ENCODE measurements around the gene MTERF1. TPM values are rescaled to one million over a fixed set of nuclear protein-coding genes. Genes with fewer than 3 reads are reported as not detected.

The MTERF1 gene
- total RNA-seq, 1 experiment from 2014 or later, result 19.8 TPM

DNA sequence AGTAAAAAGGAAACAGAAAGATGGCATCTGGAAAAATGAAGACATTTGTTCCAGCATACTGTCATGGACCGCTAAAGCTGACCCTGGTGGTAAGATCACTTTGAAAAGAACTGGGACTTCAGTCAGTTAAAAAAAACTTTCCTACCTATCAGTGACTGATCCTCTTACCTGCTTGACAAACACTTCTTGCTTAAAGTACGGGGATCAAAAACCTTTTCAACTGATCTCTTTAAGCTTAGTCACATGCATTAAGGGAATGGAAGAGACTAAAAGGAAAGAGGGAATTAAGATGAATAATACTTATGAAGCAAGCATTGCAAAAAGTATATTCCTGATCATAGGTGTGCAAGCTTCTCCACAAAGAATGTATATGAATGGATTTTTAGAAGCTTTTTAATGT is 42.1 kb downstream of the MTERF1 start:
- Histone ChIP-seq H3K4me1 (ENCODE audit: insufficient read depth, low read length) (no peaks in the 10 kb centered on the region), H3K18ac (ENCODE audit: insufficient read length, low read depth, low read length) (no peak overlapping the region), H3K79me1 (ENCODE audit: insufficient read depth, low read depth, low read length, poor library complexity, severe bottlenecking) (no peaks in the 10 kb centered on the region), H2AK5ac (ENCODE audit: insufficient read length, low read length) (no peak overlapping the region), H3K9ac (ENCODE audit: extremely low read depth, insufficient read length, low read length) (no peak overlapping the region), H2BK20ac (ENCODE audit: low read depth, low read length, poor library complexity, severe bottlenecking) (no peak overlapping the region), H2BK12ac (ENCODE audit: insufficient read length, low read depth, low read length) (no peak overlapping the region), H3K9me3 (ENCODE audit: control insufficient read depth, low read depth, low read length) (no peaks in the 10 kb centered on the region), H4K5ac (ENCODE audit: insufficient read length, low read depth, low read length) (no peak overlapping the region), H3K23me2 (ENCODE audit: insufficient read length, low read depth, low read length, poor library complexity, severe bottlenecking) (no peaks in the 10 kb centered on the region), H3K4ac (ENCODE audit: low read depth, low read length) (no peak overlapping the region), H3K27me3 (ENCODE audit: insufficient read depth, low read length) (no peaks in the 10 kb centered on the region), H3K14ac (ENCODE audit: insufficient read depth, low read length) (no peak overlapping the region), H3T11ph (ENCODE audit: low read length) (no peak overlapping the region), H3K4me2 (ENCODE audit: insufficient read depth, insufficient read length, low read length) (no peak overlapping the region), H2BK5ac (ENCODE audit: insufficient read length, low read length) (no peak overlapping the region), H2BK120ac (ENCODE audit: low read depth, low read length, poor library complexity, severe bottlenecking) (no peak overlapping the region), H3K27ac (ENCODE audit: insufficient read length, low read depth, low read length) (no peak overlapping the region), H2BK15ac (ENCODE audit: low read depth, low read length) (no peak overlapping the region), H3K79me2 (ENCODE audit: insufficient read depth, low read length) (no peaks in the 10 kb centered on the region), H4K20me1 (ENCODE audit: control insufficient read depth, insufficient read depth, insufficient read length) (no peaks in the 10 kb centered on the region), H3K56ac (ENCODE audit: insufficient read length, low read depth, low read length) (no peak overlapping the region), H4K91ac (ENCODE audit: insufficient read length, low read depth, low read length) (no peak overlapping the region), H3K23ac (ENCODE audit: insufficient read length, low read depth, low read length) (no peak overlapping the region), H4K8ac (replicated peaks; ENCODE audit: insufficient read length, low read depth, low read length) (no peak overlapping the region), H2AFZ (ENCODE audit: low read length) (no peak overlapping the region)
- Mint-ChIP-seq H3K36me3 (ENCODE audit: insufficient read depth in 1 of 3, low read depth in 3 of 3) (peaks cover 0 to 3% (median 0%) of the 10 kb centered on the region in 3 experiments; a peak in 2 of 7 replicates), H3K4me1 (peaks cover 2 to 5% of the 10 kb centered on the region in 2 experiments; a peak in 1 of 4 replicates), H3K4me3 (no peak overlapping the region), H3K27me3 (ENCODE audit: low read depth) (no peaks in the 10 kb centered on the region; the same call in 1 of the 2 replicates), H3K9me3 (peaks cover 14% of the 10 kb centered on the region in 2 experiments; a peak in 4 of 5 replicates), H3K27ac (no peak overlapping the region)
- DNase-seq, result no peak
- TF ChIP-seq, protein P1, sequence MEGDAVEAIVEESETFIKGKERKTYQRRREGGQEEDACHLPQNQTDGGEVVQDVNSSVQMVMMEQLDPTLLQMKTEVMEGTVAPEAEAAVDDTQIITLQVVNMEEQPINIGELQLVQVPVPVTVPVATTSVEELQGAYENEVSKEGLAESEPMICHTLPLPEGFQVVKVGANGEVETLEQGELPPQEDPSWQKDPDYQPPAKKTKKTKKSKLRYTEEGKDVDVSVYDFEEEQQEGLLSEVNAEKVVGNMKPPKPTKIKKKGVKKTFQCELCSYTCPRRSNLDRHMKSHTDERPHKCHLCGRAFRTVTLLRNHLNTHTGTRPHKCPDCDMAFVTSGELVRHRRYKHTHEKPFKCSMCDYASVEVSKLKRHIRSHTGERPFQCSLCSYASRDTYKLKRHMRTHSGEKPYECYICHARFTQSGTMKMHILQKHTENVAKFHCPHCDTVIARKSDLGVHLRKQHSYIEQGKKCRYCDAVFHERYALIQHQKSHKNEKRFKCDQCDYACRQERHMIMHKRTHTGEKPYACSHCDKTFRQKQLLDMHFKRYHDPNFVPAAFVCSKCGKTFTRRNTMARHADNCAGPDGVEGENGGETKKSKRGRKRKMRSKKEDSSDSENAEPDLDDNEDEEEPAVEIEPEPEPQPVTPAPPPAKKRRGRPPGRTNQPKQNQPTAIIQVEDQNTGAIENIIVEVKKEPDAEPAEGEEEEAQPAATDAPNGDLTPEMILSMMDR (conservative IDR thresholded peaks at IDR 0.05), result no peak
- no CpG with 5 or more reads among the region's 2 CpGs for WGBS (ENCODE audit: extremely low coverage, insufficient read length, low lambda C conversion rate)

Data from H9 (cell line).